Brain pericyte (primary cell): Measurements from ENCODE around the gene NEGR1.

Experiments
- DNase-seq: peaks from one replicate; pipeline ENCODE4 v3.0.0-alpha.2; 2012; ENCODE audit warnings: low read depth, low spot score

Gene NEGR1

DNA sequence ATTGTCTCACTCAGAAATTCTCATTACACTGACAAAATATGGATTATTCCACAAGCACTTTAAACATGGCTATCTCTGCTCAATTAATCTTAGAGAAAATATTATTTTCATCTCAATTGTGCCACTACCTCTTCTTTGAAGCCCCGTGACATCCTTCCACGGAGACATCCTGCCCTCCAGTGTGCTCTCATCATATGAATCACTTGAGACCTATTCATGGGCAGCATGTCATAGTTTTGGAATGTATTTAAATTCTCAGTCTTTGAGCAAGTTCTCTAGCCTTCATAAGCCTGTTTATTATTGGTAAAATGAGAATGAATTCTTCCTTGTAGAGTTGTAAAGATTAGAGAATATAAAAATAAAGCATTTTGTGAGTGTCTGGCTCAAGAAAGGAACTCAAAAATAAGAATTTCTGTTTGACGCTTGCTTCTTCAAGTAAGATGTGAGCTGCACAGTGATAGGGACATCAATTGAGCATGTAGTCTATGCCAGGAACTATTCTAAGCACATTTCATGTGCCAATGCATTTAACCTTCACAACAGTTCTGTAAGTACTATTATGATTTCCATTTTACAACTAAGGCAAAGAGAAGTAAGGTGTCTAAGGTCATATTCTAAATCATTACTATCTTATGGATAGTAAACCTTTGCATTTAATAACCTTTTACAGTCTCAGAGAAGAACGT, 644.1 kb downstream of the NEGR1 start:
- DNase-seq: no peak

DNA sequence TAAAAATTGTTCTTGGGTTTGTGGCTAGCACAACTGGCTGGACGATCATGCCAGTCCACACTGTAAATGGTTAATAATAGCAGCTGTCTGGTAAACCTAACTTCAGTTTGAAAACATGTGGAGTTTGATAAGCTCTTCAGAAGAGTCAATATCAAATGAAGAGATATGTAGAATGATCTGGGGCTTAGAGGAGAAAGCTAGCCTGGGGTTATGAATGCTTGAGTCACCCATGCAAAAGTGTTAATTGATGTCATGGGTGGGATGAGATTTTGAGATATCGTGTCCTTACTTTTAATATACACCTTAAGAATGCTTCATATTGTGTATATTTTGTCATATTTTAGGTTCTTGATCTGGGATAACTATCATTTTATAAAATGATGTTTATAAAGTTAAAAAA, 646.8 kb downstream of the NEGR1 start:
- DNase-seq: no peak

DNA sequence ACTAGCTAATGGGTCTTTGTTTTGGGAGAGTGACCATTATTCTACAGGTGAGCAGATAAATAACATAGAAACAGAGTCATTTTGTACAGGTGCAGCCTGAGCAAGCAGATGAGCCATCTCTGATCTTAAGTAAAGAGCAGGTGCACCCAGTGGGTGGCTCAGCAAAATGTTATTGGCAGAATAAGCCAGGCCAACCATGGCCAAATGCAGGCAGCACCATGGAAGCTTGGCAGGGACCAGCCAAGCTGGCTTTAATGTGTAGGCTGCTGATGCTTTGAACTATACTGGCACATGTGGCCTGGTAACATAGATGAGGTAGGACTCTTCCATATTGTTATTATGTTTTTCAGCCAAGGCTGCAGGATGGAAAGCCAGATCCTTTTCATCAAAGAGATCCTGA, 648.2 kb downstream of the NEGR1 start:
- DNase-seq: no peak

DNA sequence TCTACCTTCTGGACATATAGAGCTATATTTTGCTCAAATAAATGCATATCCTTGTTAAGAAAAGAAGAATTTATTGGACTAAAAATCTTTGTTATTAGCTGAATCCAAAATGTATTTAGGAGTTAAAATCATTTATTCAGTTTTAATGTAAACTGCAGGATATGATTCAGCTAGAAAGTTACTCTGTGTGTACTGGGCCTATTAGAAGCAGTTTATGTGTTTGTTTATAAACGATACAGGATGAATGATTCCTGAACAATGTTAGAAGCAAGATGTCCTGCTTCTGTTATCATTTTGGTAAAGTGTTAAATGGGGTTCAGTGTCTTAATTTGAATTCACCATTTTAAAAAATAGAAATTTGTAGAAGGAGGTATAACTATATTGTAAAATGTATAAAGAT, 652.3 kb downstream of the NEGR1 start:
- no peak for DNase-seq

DNA sequence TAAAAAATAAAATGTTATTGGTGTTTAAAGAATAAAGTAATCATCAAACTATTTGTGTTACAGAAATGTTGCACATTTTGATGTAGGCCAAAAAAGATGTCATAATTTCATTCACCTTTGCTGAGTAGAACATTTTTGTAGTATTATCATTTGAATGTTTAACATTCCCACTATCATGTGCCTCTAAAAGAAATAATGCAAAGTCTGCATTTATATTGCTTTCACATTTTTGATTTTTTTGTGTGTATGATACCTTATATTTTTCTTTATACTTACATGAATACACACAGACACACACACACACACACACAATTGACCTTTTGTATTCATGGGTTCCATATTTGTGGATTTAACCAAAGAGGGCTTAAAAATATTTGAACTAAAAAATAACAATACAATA, 657.3 kb downstream of the NEGR1 start:
- DNase-seq: no peak

DNA sequence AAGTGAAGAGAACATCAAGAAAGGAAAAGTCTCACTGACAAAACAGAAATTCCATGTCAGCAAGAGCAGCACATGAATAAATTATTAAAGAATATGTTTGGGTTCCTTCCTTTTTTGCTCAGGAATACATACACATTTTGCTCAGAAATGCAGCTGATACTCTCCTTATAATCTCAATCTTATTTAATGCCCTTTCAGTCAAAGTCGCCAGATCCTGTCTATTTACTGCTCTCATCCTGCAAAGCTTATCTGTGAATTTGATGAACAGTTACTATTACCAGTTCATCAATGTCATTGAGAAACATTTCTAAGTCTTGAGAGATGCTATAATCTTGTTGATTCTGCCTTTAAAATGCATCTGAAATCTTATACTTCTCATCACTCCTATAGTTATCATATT, 658.5 kb downstream of the NEGR1 start:
- DNase-seq: no peak

DNA sequence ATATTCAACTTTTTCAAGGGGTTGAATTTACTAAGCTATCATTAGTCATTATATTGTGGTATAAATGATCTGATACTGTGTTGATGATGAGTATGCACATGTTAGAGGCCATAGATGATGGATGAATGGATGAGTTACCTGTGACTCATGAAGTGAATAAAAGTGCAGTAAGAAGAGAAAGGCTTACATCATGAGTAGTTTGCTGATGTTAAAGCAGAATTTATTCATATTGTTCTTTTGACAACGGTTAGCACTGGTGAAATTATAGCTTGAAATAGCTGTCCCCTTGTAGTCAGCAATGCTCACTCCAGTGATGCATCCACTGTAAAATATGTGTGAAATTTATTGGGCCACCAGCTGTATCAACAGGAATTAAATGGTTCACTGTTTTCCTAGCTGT, 660.6 kb downstream of the NEGR1 start:
- no peak for DNase-seq

DNA sequence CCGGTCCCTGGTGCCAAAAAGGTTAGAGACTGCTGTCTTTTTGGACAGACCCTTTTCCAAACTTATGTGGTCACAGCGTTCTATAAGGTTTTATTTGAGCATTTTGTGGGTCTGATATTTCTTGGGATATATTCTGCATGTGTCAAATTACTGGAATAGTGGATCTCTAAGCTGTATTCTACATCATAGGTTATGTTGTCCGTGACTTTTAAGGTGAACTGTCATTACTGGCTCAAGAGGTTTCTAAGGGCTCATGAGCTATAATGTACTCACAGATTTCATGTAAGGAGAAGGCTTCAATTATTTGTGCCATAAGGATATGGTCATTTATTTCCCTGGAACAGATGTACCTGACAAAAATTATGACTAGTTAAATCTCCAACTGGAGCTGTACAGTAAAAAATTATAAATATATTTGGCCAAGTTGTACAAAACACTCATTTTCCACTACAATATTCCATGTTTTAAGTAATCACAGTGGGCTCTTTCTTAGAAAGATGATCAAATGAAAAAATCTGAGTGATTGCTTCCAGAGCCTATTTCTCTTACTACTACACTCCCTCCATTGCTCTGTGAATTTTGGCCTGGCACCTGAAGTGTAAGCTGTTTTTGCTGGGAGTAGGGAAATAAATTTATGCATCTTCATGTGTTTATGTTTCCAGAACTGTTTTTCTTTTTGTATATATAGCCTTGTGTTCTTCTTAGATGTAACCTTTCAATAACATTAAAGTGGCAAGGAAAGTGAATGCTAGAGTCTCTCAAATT, 663.4 kb downstream of the NEGR1 start:
- no peak for DNase-seq

DNA sequence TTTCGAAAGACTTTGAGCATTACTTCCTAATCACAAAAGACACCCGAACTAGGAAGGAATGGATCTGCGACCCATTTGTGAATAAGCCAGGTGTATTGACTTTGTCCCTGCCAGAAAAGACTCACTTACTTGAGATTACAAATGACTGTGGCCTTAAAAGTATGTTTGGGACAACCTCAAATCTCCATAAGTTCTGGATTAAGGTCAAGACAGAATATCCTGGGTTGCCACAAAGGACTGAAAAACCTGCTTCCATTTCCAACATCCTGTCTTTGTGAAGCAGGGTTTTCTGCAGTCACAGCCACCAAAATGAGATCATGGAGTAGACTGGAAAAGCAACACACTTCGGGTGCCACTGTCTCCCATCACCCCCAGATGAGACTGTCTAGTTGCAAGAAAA, 664.1 kb downstream of the NEGR1 start:
- no peak for DNase-seq

DNA sequence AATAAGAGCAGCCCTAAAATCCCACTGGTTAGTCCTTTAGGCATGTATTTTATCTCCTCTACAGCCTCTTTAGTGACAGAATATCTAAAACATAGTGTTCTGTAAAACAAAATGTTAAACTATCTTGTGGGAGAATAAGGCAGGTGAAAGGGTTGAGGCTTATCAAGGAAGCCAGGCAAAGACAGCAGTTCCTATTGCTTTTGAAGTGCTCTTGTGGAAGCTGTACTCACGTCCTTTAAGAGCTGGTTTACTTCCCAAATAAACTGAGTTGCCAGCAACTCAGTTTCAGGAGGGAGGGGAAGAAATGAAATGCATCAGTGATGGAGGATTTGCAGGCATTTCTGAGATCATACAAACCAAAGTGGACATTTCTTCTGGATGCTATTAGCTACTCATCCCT, 671.9 kb downstream of the NEGR1 start:
- no peak for DNase-seq

DNA sequence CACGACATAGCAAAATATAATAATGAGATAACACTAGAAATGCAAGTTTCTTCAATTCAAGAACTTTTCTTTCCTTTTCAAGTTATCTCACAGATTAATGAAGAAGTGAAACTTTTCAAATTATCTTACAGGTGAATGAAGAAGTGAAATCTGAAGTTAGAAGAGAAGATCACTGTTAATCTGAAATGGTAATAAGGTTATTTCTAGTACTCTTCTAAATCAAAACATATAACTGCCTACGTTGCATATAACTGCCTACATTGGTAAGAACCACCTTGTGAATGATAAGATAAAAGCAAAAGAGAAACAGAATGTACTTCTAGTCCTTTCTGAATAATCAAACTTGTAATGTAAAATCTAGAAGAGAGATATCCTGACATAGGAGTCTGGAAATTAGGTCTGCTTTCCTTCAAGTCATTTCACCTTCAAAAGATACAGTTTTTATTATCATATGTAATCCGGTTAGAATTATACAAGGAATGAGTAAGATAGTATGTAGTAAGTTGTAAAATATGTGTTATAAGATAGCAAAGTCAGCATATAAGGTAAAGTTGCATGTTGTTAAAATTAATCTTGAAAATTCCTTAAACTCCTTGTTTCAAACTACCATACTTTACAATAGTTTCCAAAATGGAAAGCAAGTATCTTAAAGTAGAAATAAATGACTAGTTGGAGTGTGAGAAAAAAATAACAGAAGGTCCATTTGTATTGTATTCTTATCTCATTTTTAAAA, 679.1 kb downstream of the NEGR1 start:
- DNase-seq: no peak

DNA sequence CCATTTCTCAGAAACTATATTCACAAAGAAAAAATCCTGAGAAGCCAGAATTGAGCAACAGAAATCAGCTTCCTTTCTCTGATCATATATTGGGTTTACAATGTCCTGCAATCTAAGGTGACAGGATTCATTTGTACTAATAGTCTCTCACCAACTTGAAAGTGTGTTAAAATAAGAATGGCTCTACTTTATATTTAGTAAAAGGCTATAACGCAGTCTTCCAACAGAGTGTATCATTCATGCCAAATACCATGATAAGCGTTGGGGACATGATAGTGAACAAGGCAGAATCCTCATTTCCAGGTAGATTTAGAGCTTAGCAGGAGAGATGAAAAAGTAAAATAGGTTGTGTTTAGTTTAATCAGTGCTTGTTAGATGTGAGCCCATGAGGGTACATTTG, 682.3 kb downstream of the NEGR1 start:
- no peak for DNase-seq

DNA sequence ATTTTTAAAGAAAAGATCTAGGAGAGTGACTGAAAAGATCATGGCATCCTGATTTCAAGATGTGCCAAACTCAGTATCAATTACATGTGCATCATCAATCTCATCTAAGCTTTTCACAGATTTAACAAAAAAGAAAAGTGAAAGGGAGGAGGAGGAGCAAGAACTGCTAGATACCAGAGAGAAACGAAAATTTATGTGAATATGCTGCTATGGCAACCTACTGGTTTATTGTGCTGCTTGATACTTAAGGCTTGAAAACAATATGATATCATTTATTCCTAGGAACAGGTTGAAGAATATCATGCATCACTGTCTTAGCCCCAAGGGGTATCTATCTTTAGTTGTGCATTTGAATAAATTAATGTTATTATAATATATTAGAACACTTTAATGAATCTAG, 683.0 kb downstream of the NEGR1 start:
- DNase-seq: no peak

DNA sequence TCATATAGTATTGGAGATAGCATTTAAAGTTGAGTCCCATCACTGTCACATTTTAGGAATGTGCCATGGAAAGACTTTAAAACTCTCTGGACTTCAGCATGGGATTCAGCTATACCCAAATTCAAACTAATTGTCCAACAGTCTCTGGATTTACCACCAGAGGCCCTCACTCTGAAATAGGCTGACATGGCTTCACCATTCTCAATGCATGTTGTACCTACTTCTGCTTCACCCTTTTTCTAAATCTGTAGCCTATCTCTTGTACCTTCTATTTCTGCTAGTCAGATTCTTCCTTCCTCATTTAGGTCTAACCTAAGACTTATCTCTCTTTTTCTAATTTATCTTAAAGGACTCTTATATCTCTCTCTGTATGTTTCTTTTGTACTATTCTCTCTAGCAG, 688.8 kb downstream of the NEGR1 start:
- no peak for DNase-seq

DNA sequence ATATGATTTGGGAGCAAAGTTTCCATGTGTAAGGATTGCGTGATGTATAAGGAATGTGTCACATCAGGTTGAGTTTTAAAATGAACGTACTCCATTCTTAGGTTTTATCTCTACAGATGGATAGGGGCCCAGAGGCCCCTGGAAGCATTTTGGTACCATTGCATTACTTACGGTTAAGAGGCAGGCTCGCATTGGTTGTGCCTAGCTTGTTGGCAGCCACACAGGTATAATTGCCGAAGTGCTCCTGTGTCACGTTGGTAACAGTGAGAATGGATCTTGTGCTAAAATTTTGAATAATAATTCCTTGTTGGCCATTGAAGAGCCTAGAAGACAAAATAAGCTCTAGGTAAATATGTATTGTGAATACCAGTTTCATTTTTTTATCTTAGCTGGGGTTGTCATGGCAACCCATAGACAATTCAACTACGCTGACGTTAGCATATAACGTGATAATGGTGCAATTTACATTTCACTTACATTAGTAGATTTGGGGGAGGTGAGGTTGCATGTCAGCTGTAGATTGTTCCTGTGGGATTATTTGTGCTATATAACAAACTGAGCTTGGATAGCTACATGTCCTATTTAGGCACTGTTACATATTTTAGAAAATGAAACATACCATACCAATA, 689.6 kb downstream of the NEGR1 start:
- DNase-seq: no peak

DNA sequence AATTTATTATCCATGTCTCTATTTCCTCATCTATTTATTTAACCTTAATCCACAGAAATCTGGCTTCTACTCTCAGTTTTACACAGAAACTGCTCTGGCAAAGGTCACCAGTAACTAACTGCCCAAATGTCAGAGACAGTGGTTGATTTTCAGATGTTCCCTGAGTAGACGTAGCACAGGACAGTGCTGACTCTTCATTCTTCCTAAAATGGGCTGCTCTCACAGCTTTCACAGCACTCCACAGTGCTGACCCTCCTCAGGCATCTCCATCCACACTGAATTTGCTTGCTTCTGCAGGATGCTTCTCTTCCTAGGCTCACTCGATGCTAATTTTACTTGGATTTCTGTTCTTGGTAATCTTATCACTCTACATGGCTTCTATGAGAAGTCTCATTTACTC, 693.3 kb downstream of the NEGR1 start:
- no peak for DNase-seq

DNA sequence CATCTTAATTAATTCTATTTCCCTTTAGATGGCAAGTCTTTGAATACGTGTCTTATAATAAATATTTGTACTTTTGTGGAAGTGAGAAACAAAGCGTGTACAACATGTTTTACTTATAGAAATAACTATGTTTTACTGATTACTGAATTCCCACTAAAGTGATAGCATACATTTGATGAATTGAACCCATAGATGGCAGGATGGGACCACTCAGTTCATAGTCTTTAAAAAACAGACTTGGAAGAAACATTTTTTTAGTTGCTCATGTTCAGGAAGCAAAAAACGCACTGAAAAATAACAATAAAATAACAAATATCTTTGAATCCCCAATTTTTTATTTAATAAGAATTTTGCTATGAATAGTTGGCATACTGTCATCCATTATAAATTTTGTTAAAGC, 694.4 kb downstream of the NEGR1 start:
- no peak for DNase-seq

DNA sequence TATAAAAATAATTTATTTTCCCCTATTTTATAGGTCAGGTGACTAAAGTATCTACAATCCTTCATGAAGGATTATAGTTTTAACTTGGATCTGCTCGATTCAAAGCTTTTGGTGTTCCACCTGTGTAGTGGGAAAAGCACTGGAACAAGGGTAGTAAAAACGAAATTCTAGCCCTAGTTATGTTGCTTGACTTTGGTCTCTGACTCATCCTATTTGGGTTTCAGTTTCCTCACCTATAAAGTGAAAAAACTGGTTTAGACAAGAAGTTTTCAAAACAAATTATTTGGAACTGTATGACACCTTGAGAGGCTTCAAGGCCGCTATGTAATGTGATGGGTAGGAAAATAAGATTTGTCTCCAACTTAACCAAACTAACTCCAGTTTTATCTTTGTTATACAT, 696.3 kb downstream of the NEGR1 start:
- no peak for DNase-seq

DNA sequence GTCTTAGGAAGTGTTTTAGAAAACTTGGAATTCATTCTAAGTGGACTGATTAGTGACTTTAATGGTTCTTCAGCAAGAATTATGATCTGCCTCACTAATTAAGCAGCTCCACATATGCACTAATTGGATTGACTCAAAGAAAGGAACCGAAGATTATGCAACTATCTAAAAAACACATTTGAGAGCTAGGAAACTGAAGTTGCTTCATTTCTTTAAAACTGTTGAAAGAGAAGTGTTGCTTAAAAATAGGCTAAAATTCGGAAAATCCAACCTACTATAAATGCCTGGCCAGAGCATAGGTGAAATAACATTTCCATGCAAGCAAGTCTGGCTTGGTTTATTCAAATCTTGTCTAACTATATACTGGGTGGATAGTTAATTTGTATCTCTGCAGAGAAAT, 698.6 kb downstream of the NEGR1 start:
- no peak for DNase-seq

DNA sequence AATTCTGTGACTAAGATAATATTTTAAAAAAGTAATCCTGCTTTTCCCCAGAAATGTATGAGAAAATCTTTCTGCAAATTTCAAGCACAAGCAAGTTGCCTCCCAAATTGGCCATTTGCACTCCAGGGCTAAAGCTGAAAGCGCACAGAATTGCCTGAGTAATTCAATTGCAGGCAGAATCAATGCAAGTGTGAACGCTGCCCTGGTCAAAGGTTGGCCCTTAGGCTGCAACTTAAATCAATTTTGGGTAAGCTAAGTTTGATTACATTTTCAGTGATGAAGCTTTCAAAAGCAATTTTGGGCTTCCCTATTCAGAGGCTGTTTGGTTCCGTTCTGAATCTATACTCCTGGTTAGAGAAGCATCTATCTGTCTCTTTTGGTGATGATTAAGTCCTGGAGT, 699.7 kb downstream of the NEGR1 start:
- no peak for DNase-seq

DNA sequence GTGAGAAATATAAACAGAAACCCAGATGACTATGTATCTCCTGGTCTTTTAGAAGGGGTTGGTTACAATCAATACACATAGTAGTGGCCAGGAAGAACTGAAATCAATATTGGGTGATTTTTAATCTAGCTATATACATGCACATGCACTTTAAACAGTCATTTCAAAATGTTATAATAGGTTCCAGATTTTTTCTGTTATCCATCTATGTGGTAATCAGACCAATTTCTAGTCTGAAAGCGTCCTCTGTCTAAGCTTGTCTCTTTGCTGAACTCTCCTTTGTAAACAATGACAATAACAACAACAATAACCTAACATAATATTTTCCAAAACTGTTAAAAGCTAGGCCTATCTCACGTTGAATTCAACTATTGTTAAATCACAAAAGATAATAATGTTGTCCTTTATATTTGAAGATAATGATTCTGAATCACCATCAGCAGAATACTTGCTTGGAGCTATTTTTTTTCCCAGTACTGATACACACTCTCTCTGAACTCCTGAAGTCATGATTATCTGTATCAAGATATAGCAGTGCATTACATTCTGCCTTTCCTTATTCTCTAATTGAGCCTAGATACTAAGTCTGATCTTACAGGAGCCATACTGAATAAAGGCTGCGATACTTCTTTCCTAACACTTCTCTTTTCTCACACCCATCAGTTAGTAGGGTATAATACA, 704.7 kb downstream of the NEGR1 start:
- DNase-seq: no peak

DNA sequence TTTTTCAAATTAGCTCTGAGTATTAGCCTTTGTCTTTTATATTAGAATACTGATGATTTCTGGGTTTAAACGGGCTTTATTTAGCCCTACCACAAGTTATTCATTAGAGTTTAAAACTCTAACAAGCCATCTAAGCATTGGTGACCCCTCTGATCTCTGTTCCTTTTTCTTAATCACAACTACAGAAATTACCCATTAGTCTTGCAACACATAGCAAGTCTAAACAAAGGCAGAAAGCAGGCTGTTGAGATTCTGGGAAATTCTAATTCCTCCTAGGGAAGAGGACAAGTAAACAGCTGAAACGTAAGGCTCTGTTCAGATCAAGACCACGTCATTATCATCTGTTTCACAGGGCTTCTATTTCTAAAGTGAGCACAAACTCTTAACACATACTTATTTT, 710.3 kb downstream of the NEGR1 start:
- DNase-seq: no peak
